ENCODE measurements around the gene COL11A1. TPM values are rescaled to one million over a fixed set of nuclear protein-coding genes. Genes with fewer than 3 reads are reported as not detected.

Gene COL11A1
- total and polyA plus RNA-seq, 2 of the 4 experiments (the other 2 are of a cell fraction): 4.6 to 5.2 TPM

DNA sequence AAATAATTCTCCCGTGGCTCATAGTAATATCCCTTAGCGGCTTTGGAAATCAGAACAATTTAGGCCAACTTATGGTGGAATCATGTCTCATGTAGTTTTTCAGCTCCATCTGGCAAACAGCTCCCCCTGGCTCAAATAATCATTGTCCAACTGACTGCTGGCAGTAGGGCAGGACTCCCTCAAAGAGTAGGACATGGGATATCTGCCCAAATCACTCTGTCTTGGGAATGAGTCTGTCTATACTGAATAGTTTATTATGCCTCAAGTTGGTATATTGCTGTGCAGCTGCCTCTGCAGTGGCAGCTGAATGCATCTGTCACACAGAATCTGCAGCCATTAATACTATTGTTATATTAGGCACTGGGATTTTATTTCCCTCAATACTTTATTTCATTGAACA lies 255.7 kb downstream of the COL11A1 start:
- Histone ChIP-seq H3K4me1 (ENCODE audit: control insufficient read depth, insufficient read depth, low read length) (peaks cover 2% of the 10 kb centered on the region), H3K27me3 (ENCODE audit: control insufficient read depth, insufficient read depth, low read length) (no peaks in the 10 kb centered on the region), H2BK15ac (ENCODE audit: low read depth, low read length) (no peak overlapping the region), H3K14ac (replicated peaks; ENCODE audit: low read depth, low read length) (peak overlapping the region; percentile 61; the same call in 1 of the 2 replicates), H3K4me3 (ENCODE audit: insufficient read depth, low read depth, low read length) (no peak overlapping the region), H2AFZ (replicated peaks; ENCODE audit: low read length, poor library complexity) (peak overlapping the region; percentile 38), H4K5ac (ENCODE audit: low read depth, low read length) (peak overlapping the region; percentile 10; the same call in 1 of the 2 replicates), H3K79me1 (ENCODE audit: low read depth in 1 of 2, low read length in 2 of 2) (no peaks in the 10 kb centered on the region), H2AK5ac (ENCODE audit: low read depth, low read length) (no peak overlapping the region), H2BK20ac (ENCODE audit: low read depth, low read length) (peak overlapping the region; percentile 62; the same call in 1 of the 2 replicates), H4K8ac (ENCODE audit: low read depth in 2 of 2, low read length in 2 of 2) (no peak overlapping the region; a peak in 1 of 4 replicates), H3K23ac (ENCODE audit: low read depth, low read length) (peak overlapping the region; percentile 40; the same call in 1 of the 2 replicates), H3K9ac (ENCODE audit: low read depth, low read length) (no peak overlapping the region), H3K27ac (ENCODE audit: insufficient read depth, low read length) (no peak overlapping the region), H3K36me3 (ENCODE audit: control insufficient read depth, insufficient read depth, low read length) (no peaks in the 10 kb centered on the region), H2BK120ac (ENCODE audit: low read depth, low read length) (peak overlapping the region; percentile 42), H4K20me1 (ENCODE audit: insufficient read depth, low read length) (no peaks in the 10 kb centered on the region), H4K91ac (ENCODE audit: insufficient read depth, low read depth, low read length) (no peak overlapping the region), H3K4me2 (ENCODE audit: low read depth, low read length) (no peak overlapping the region), H3K18ac (ENCODE audit: low read depth, low read length) (no peak overlapping the region), H3K4ac (ENCODE audit: low read depth, low read length) (peak overlapping the region; percentile 48), H3K9me3 (ENCODE audit: control insufficient read depth, insufficient read depth, low read length) (peaks cover 3% of the 10 kb centered on the region), H2AK9ac (replicated peaks; ENCODE audit: low read depth, low read length, poor library complexity) (no peak overlapping the region), H2BK5ac (ENCODE audit: low read depth, low read length, poor library complexity, severe bottlenecking) (no peak overlapping the region), H3K56ac (ENCODE audit: extremely low read depth, insufficient read depth, low read length) (no peak overlapping the region), H3K9me1 (ENCODE audit: insufficient read depth, low read length) (peaks cover 4% of the 10 kb centered on the region; the same call in 1 of the 2 replicates)
- CTCF ChIA-PET: no interaction called here
- POLR2A ChIA-PET (ENCODE audit: unreplicated experiment): no interaction called here
- BruUV-seq (replicated peaks): no TSS peak
- TF ChIP-seq MAZ (IDR thresholded peaks at IDR 0.05; ENCODE audit: borderline replicate concordance, low read depth, low read length) (no peak), CHD1 (IDR thresholded peaks at IDR 0.05; ENCODE audit: low read depth, low read length) (no peak), BHLHE40 (IDR thresholded peaks at IDR 0.05; ENCODE audit: low read depth, low read length) (no peak)
- TF ChIP-seq, protein P1, sequence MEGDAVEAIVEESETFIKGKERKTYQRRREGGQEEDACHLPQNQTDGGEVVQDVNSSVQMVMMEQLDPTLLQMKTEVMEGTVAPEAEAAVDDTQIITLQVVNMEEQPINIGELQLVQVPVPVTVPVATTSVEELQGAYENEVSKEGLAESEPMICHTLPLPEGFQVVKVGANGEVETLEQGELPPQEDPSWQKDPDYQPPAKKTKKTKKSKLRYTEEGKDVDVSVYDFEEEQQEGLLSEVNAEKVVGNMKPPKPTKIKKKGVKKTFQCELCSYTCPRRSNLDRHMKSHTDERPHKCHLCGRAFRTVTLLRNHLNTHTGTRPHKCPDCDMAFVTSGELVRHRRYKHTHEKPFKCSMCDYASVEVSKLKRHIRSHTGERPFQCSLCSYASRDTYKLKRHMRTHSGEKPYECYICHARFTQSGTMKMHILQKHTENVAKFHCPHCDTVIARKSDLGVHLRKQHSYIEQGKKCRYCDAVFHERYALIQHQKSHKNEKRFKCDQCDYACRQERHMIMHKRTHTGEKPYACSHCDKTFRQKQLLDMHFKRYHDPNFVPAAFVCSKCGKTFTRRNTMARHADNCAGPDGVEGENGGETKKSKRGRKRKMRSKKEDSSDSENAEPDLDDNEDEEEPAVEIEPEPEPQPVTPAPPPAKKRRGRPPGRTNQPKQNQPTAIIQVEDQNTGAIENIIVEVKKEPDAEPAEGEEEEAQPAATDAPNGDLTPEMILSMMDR (conservative IDR thresholded peaks at IDR 0.05; ENCODE audit: low read depth, low read length): 0 out of 2 replicates have a peak, but pooled peaks have one; percentile 16
- intact Hi-C loops (cut with micrococcal nuclease) (no loop called here), dilution Hi-C loops (cut with HindIII; ENCODE audit: low sequenced_read_pairs, unreplicated experiment) (no loop called here), in situ Hi-C loops (cut with MboI; ENCODE audit: low sequenced_read_pairs) (no loop called here)
- no CpG with 5 or more reads among the region's 2 CpGs for WGBS, 2 experiments (ENCODE audit: extremely low coverage in 2 of 2, insufficient read length in 1 of 2)
- no peak for ATAC-seq (ENCODE audit: low read depth)
- peak; percentile 18 for DNase-seq

All from IMR-90 (cell line).